C4-2B (cell line): ENCODE results near the gene CSNK1A1.

ENCODE experiments used
- H3K27ac ChIP-seq: fragments of 450-650 bp; 2 replicates; pipeline ENCODE4 v1.5.1; 2017
- ZFX ChIP-seq: fragments of 450-650 bp; IDR thresholded peaks from 2 replicates; pipeline ENCODE4 v1.6.1; 2017
- TF ChIP-seq, protein P1 (sequence below): fragments of 450-650 bp; conservative IDR thresholded peaks from 2 replicates; pipeline ENCODE4 v1.5.1; 2017; ENCODE audit warnings: mild to moderate bottlenecking

Gene CSNK1A1

DNA sequence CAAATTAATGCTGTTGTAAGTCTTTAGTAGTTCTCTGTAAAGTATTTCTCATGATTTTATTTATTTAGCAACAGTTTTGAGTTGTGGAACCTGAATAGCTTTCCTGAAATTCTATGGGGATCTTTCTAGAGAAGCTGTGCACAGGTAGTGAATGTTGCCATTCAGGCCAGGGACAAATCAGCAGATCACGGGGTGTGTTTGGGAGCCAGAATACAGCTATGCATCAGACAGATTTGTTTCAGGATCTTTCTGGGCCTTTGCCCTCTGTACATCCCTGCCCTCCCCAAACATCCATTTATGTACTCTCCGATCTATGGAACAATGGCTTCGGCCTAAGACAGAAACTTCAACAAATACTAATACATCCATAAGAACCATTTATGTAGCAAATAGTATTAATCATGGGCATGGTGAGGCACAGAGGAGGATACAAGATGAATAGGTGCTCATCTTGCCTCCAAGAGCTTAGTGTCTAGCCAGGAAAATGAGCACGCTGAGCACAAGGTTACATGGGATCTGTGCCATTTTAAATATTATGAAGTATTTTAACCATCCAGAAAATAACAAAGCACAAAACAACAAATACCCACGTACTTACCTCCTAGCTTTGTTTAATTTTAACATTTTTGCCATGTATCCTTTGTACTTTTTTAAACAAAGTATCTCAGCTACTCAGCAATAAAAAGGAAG is 43.1 kb upstream of the CSNK1A1 start:
- TF ChIP-seq, protein P1, sequence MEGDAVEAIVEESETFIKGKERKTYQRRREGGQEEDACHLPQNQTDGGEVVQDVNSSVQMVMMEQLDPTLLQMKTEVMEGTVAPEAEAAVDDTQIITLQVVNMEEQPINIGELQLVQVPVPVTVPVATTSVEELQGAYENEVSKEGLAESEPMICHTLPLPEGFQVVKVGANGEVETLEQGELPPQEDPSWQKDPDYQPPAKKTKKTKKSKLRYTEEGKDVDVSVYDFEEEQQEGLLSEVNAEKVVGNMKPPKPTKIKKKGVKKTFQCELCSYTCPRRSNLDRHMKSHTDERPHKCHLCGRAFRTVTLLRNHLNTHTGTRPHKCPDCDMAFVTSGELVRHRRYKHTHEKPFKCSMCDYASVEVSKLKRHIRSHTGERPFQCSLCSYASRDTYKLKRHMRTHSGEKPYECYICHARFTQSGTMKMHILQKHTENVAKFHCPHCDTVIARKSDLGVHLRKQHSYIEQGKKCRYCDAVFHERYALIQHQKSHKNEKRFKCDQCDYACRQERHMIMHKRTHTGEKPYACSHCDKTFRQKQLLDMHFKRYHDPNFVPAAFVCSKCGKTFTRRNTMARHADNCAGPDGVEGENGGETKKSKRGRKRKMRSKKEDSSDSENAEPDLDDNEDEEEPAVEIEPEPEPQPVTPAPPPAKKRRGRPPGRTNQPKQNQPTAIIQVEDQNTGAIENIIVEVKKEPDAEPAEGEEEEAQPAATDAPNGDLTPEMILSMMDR = no peak
- TF ChIP-seq ZFX = no peak
- no peak overlapping the region for H3K27ac ChIP-seq

DNA sequence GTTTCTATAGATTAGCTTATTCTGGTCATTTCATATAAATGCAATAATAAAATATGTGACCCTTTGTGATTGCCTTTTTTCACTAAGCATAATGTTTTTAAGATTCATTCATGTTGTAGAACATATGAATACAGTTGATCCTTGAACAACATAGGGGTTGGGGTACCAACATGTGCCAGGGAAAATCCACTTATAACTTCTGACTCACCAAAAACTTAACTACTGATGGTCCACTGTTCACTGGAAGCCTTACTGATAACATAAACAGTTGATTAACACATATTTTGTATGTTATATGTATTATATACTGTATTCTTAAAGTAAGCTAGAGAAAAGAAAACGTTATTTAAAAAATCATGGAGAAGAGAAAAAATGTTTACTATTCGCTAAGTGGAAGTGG is 42.1 kb upstream of the CSNK1A1 start:
- TF ChIP-seq, protein P1 = no peak
- TF ChIP-seq ZFX = no peak
- H3K27ac ChIP-seq = no peak overlapping the region

DNA sequence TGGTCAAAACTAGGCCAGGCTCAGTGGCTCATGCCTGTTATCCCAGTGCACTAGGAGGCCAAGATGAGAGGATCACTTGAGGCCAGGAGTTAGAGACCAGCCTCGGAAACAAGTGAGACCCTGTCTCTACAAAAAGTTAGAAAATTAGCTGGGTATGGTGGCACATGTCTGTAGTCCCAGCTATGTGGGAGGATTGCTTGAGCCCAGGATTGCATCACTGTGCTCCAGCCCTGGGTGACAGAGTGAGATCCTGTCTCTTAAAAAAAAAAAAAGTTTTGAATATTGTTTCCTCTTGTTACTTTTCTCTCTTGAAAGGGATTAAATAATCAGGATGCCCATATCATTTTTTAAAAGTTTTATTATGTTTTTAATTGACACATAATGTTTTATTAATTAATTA is 37.7 kb upstream of the CSNK1A1 start:
- H3K27ac ChIP-seq = no peak overlapping the region
- TF ChIP-seq, protein P1 = no peak
- no peak for TF ChIP-seq ZFX

DNA sequence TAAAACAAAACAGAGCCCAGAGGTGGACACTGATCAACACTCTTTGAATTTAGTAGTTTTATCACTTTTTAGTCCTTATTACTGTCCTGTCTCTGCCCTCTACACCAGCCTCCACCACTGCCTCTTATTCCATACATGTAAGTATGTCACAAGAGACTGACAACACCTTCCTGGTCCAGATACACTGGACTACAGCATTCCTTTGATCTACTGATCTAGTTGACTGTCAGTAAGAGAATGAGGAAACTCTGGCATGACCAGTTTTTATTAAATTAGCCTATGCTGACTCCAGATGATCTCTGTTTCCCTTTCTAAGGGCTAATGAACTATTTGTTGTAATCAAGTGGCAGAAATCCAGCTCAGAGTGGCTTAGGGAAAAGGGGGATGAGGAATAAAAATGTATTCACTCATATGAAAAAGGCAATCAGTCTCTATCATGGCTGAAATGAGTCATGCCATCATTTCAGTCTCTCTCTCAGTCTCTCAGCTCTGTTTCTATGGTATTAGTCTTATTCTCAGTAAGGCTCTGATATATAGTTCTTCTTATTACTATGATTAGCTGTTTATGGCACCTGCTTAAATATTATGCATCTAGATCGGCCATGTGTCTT is 35.6 kb upstream of the CSNK1A1 start:
- TF ChIP-seq ZFX = no peak
- TF ChIP-seq, protein P1 = no peak
- peak overlapping the region; percentile 37 for H3K27ac ChIP-seq

DNA sequence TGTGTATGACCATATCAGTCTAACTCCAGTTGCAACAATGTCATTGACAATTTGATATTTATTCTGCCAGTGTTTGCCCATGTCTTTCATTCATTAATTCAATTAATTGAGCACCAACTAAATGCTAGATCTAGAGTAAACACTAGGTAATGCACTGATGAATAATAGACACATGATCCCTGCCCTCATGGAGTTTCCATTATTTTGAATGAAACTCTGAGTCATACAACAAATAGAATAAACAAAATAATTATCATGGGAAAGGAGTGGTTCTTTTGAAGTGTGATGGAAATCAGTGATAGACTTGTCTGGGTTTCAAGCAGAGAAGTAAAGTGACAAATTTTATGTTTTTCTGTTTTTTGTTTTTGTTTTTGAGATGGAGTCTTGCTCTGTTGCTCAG is 34.7 kb upstream of the CSNK1A1 start:
- no peak for TF ChIP-seq ZFX
- TF ChIP-seq, protein P1 = no peak
- H3K27ac ChIP-seq = peak overlapping the region; percentile 37

DNA sequence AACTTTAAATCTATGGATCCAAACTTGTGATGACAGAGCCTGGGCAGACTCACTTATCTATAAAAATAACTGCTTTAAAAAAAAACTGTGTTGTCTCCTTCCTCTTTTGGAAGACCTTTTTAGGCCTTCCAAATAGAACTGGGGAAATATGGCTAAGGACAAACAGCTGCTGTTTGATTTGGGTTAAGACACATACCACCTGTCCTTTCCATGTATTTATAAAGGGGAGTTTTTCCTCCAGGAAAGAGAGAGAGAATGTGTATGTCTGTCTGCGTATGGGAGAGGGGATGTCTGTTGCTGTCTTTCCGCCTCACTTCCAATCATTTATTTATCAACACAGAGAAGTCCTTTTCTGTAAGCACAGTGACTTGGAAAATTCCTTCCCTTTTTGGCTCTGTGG is 32.9 kb upstream of the CSNK1A1 start:
- H3K27ac ChIP-seq = peak overlapping the region; percentile 78
- TF ChIP-seq ZFX = no peak
- TF ChIP-seq, protein P1 = no peak

DNA sequence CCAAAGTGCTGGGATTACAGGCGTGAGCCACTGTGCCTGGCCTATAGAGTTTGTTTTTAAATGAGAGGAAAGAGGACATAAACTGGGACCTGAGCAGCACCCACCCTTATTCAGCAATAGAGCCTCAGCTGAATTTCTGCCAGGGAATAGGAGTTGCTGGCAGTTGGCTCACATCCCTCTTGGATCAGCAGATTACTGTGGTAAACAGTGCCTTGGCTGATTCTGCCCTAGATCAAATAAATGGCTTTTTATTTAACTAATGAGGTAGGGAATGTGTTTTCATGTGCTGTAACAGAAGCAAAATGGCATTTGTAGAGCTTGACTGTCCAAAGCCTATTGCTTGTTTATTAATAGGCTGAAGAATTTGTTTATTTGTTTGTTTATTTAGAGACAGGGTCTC is 32.2 kb upstream of the CSNK1A1 start:
- peak overlapping the region; percentile 78 for H3K27ac ChIP-seq
- no peak for TF ChIP-seq ZFX
- TF ChIP-seq, protein P1 = no peak
